NT2/D1 (cell line): Measurements from ENCODE around the gene EGLN3.

Experiments used
- DNase-seq: peaks from one replicate; pipeline ENCODE4 v3.0.0-alpha.2; 2011; ENCODE audit warnings: low read depth, low spot score
- H3K27me3 ChIP-seq: 2 replicates; pipeline ENCODE4 v1.6.0; 2011; ENCODE audit warnings: mild to moderate bottlenecking; ENCODE audit not compliant: insufficient read length, insufficient read depth
- H3K36me3 ChIP-seq: 2 replicates; pipeline ENCODE4 v1.6.1; 2011; ENCODE audit warnings: mild to moderate bottlenecking, low read length, mixed read lengths; ENCODE audit not compliant: insufficient read depth, insufficient read length
- H3K4me1 ChIP-seq: 2 replicates; pipeline ENCODE4 v1.5.1; 2011; ENCODE audit not compliant: insufficient read depth, insufficient read length
- H3K4me3 ChIP-seq: 2 replicates; pipeline ENCODE4 v1.5.1; 2011; ENCODE audit warnings: low read depth; ENCODE audit not compliant: insufficient read length
- H3K9ac ChIP-seq: 2 replicates; pipeline ENCODE4 v1.6.0; 2011; ENCODE audit warnings: low read depth; ENCODE audit not compliant: insufficient read length
- H3K9me3 ChIP-seq: 2 replicates; pipeline ENCODE4 v1.5.1; 2011; ENCODE audit warnings: mild to moderate bottlenecking, low read length; ENCODE audit not compliant: insufficient read depth
- SUZ12 ChIP-seq: IDR thresholded peaks from 2 replicates; pipeline ENCODE4 v1.6.1; 2011; ENCODE audit not compliant: insufficient read length, insufficient read depth; ENCODE audit errors: extremely low read depth
- YY1 ChIP-seq: IDR thresholded peaks from 2 replicates; pipeline ENCODE4 v1.6.1; 2011; ENCODE audit not compliant: insufficient read length, insufficient read depth
- ZNF274 ChIP-seq: IDR thresholded peaks from 2 replicates; pipeline ENCODE4 v1.6.1; 2011; ENCODE audit warnings: mild to moderate bottlenecking, low read depth, low read length

EGLN3 gene

DNA sequence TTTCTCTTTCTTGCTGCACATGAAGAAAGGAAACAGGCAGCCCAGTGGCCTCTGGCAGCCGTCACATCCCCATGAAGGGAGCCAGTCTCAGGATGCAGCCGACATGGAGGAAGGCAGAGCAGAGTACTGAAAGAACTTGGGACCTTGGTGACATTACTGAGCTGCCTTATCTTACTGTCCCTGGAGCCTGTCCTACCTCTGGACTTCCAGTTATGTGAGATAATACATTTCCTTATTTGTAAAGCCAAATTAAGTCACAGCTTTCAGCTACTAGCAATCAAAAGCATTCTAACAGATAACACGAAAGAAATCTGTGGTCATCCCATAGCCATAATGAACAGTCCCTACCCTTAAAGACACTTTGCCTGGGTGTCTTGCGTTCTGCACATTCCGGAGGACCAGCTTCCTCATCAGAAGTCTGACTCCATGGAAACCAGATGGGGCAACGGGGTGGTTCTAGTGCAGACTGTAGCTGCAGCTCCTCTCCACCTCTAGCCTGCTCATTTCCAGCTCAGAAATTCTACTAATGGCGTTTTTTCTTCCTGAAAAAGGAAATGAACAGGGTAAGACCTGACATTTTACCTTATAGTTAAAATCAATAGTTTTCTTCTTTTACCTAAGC lies 7.8 kb upstream of the EGLN3 start:
- TF ChIP-seq SUZ12 (no peak), ZNF274 (no peak), YY1 (no peak)
- no peaks in the 10 kb centered on the region for H3K27me3 ChIP-seq
- H3K9me3 ChIP-seq: no peaks in the 10 kb centered on the region
- H3K9ac ChIP-seq: no peak overlapping the region
- H3K36me3 ChIP-seq: no peaks in the 10 kb centered on the region
- H3K4me1 ChIP-seq: no peaks in the 10 kb centered on the region
- no peak overlapping the region for H3K4me3 ChIP-seq
- DNase-seq: no peak

DNA sequence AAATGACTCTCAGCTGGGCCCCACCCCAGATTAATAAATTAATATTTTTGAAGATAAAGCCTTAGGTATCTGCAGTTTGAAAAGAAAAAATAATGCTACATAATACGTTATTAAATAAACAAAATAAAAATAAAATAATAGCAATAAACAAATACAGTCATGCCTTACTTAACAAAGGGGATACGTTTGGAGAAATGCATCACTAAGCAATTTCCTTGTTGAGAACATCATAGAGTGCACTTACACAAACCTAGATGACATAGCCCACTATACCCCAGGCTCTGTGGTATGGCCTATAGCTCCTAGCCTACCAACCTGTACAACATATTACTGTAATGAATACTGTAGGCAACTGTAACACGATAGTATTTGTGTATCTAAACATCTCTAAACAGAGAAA lies 7.1 kb upstream of the EGLN3 start:
- no peaks in the 10 kb centered on the region for H3K36me3 ChIP-seq
- no peaks in the 10 kb centered on the region for H3K27me3 ChIP-seq
- no peaks in the 10 kb centered on the region for H3K9me3 ChIP-seq
- H3K4me3 ChIP-seq: no peak overlapping the region
- DNase-seq: no peak
- H3K4me1 ChIP-seq: no peaks in the 10 kb centered on the region
- no peak overlapping the region for H3K9ac ChIP-seq
- TF ChIP-seq ZNF274 (no peak), SUZ12 (no peak), YY1 (no peak)

DNA sequence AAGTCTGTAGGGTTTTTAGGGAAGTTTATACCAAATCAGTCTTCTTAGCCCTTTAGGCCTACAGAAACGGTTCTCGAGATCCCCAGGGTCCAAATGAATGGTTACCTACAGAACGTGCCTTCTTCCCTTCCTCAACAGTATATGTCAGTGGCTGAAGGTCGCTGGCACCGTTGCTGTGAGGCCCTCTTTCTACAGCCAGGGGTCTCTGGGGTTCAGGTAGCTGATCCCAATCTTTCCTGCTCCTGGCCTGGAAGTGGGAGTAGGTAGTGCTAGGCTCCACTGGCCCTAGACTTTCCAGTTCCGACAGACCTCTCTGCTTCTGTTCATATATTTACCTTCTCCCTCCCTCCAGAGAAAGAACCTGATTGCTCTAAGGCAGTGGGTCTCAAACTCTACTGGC lies 6.4 kb upstream of the EGLN3 start:
- Histone ChIP-seq H3K9me3 (no peaks in the 10 kb centered on the region), H3K36me3 (no peaks in the 10 kb centered on the region), H3K4me3 (no peak overlapping the region), H3K4me1 (no peaks in the 10 kb centered on the region), H3K9ac (no peak overlapping the region), H3K27me3 (no peaks in the 10 kb centered on the region)
- no peak for DNase-seq
- TF ChIP-seq SUZ12: no peak
- TF ChIP-seq YY1: no peak
- TF ChIP-seq ZNF274: no peak

DNA sequence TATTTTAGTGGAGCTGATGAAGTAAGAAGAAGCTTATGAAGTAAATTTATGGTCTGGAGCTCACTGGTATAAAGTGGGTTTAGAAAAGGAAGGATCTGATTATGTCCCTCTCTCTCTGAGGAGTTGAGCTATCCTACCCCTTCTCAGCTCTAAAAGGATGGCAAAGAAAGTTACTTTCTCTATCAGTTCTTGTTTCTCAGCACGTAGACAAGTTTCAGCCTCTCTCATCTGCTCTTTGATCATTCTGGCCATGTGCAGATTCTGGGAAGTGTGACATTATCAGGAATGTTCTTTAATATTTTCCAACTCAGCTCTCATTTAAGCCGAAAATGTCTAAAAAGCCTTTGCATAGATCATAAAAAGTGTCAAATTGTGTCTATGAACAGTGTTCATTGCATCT lies 5.8 kb upstream of the EGLN3 start:
- H3K9ac ChIP-seq: no peak overlapping the region
- no peak overlapping the region for H3K4me3 ChIP-seq
- TF ChIP-seq ZNF274 (no peak), YY1 (no peak), SUZ12 (no peak)
- H3K9me3 ChIP-seq: no peaks in the 10 kb centered on the region
- no peak for DNase-seq
- H3K27me3 ChIP-seq: no peaks in the 10 kb centered on the region
- no peaks in the 10 kb centered on the region for H3K36me3 ChIP-seq
- H3K4me1 ChIP-seq: no peaks in the 10 kb centered on the region

DNA sequence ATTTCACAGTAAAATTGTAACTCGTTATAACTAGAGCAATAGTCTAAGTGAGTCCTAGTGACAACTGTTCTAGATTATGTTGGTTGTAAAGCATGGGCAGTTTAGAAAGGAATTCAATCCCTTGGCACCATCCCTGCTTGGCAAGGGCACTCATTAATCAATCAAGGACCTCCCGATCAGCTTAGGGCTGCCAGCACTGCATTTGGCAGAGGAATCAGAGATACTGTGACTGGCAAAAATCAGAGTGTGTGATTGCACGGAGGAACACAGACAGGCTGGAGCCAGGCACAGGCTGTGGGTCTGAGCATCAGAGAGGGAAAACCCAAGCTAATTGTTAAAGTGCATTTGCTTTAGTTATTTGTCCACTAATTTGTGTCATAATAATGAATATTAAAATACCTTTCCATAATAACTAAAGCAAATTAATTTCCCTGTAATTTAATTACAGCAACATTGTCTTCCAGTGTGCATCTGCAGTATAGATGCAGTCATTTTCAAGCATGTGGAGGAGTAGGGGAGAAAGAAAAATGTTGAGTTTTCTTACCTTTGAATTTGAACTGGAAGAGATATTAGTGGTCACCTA lies 3.2 kb upstream of the EGLN3 start:
- no peak for TF ChIP-seq YY1
- no peak for TF ChIP-seq SUZ12
- no peak for TF ChIP-seq ZNF274
- Histone ChIP-seq H3K9ac (no peak overlapping the region), H3K4me1 (no peaks in the 10 kb centered on the region), H3K36me3 (no peaks in the 10 kb centered on the region), H3K9me3 (no peaks in the 10 kb centered on the region), H3K27me3 (peaks cover 10% of the 10 kb centered on the region), H3K4me3 (no peak overlapping the region)
- DNase-seq: no peak

DNA sequence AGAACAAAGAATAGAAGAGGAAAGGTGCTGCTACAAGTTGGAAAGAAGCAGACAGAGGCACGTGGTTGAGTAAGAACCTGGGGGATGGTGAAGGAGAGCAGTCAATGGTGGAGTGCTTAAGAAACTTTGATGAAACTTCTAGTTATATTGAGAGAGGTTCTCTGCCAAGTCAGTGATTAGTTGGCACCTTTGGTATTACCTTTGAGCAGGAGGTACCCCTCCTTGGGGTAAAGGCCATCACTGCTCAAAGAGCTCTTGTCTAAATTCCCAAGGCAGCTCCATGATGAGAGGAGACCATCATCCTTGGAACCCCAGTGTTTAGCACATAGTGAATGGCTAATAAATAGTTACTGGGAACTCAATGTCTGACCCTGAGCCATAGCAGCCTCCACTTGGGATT lies 1.7 kb upstream of the EGLN3 start:
- H3K36me3 ChIP-seq: no peaks in the 10 kb centered on the region
- H3K27me3 ChIP-seq: peaks cover 10% of the 10 kb centered on the region
- no peaks in the 10 kb centered on the region for H3K9me3 ChIP-seq
- no peak overlapping the region for H3K9ac ChIP-seq
- TF ChIP-seq YY1 (no peak), SUZ12 (no peak), ZNF274 (no peak)
- DNase-seq: no peak
- no peaks in the 10 kb centered on the region for H3K4me1 ChIP-seq
- no peak overlapping the region for H3K4me3 ChIP-seq

DNA sequence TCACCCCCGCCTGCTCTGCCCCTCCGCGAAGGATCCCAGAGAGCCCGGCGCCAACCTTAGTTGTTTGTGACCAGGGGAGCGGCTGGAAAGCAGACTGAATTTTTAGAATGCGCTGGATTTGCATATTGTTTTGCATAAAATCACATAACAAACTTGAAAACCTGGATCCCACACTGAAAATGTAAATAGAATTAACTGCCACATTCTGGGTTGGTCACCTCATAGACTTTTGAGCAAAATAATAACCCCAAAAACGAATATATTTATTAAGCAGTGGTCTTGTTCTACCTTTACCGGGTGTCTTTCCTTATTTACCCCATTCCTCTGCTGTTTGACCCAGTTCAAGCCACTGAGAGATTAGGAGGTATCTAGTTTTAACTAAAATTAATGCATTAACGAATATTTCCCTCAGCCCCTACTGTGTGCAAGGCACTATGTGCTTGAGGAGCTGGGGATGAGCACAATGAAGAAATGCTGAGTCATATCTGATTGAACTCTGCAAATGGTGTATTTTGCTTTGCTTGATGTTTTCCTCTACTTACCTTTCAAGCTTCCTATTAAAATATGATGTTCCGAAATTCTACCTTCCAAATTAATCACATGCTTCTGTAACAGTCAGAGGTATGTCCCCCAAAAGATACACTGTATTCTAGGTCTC lies 438 bp upstream of the EGLN3 start:
- Histone ChIP-seq H3K4me3 (no peak overlapping the region), H3K36me3 (no peaks in the 10 kb centered on the region), H3K9ac (no peak overlapping the region), H3K27me3 (peaks cover 10% of the 10 kb centered on the region), H3K4me1 (no peaks in the 10 kb centered on the region), H3K9me3 (no peaks in the 10 kb centered on the region)
- DNase-seq: no peak
- TF ChIP-seq SUZ12: no peak
